Globus pallidus (tissue), 1 donor: ENCODE data around the gene LSM7.

Experiments
- DNase-seq: peaks from one replicate; pipeline ENCODE4 v3.0.0-alpha.2; 2015; ENCODE audit warnings: low spot score

LSM7 gene

GRCh38 chr19:2323707-2324106 is 4.7 kb downstream of the LSM7 start:
- no peak for DNase-seq

- no peak for DNase-seq
Measured at GRCh38 chr19:2321565-2322283, 6.7 kb downstream of the LSM7 start.

- DNase-seq: no peak
Measured at GRCh38 chr19:2320939-2321338, 7.4 kb downstream of the LSM7 start.

- no peak for DNase-seq
Measured at GRCh38 chr19:2320049-2320448, 8.3 kb downstream of the LSM7 start.

GRCh38 chr19:2319551-2319950 is 8.8 kb downstream of the LSM7 start:
- DNase-seq: no peak

GRCh38 chr19:2318923-2319322 is 9.5 kb downstream of the LSM7 start:
- no peak for DNase-seq

GRCh38 chr19:2317756-2318155 is 10.6 kb downstream of the LSM7 start:
- no peak for DNase-seq

GRCh38 chr19:2317300-2317699 is 11.1 kb downstream of the LSM7 start:
- no peak for DNase-seq

- DNase-seq: peak; percentile 73
Measured at GRCh38 chr19:2315818-2316353, 12.5 kb downstream of the LSM7 start.

GRCh38 chr19:2315121-2315817 is 13.1 kb downstream of the LSM7 start:
- no peak for DNase-seq

- no peak for DNase-seq
Measured at GRCh38 chr19:2312820-2313501, 15.4 kb downstream of the LSM7 start.

GRCh38 chr19:2311093-2311492 is 17.3 kb downstream of the LSM7 start:
- no peak for DNase-seq

GRCh38 chr19:2309734-2310362 is 18.5 kb downstream of the LSM7 start:
- DNase-seq: peak; percentile 40

- DNase-seq: no peak
Measured at GRCh38 chr19:2308114-2308556, 20.3 kb downstream of the LSM7 start, which contains the start of gene LINGO3. TSS of gene LINGO3 (minus strand) at chr19:2308154. CDS start at chr19:2291776, 16,378 bp downstream.

- DNase-seq: no peak
Measured at GRCh38 chr19:2307518-2308012, 20.8 kb downstream of the LSM7 start.

- no peak for DNase-seq
Measured at GRCh38 chr19:2306971-2307370, 21.4 kb downstream of the LSM7 start.

GRCh38 chr19:2306281-2306806 is 22.0 kb downstream of the LSM7 start:
- DNase-seq: no peak

GRCh38 chr19:2305452-2306280 is 22.7 kb downstream of the LSM7 start:
- DNase-seq: no peak

- DNase-seq: no peak
Measured at GRCh38 chr19:2303211-2303798, 25.1 kb downstream of the LSM7 start.
